RWPE2 (cell line): ENCODE results near the gene PLAAT3.

Experiments used
- ATAC-seq: fragments of 200-7000 bp; cut with Tn5 transposase; 3 replicates; pipeline ENCODE4 v1.9.1; 2021; ENCODE audit warnings: low read depth
- DNase-seq: peaks from one replicate; pipeline ENCODE4 v3.0.0-alpha.2; 2020; ENCODE audit warnings: low spot score
- H3K27ac ChIP-seq: fragments of 450-650 bp; 2 replicates; pipeline ENCODE4 v1.5.1; 2017; ENCODE audit warnings: mild to moderate bottlenecking; ENCODE audit not compliant: poor library complexity, severe bottlenecking
- H3K27me3 ChIP-seq: fragments of 250-450 bp; sonication (Bioruptor Pico); 2 replicates; pipeline ENCODE4 v1.5.1; 2021; ENCODE audit warnings: mild to moderate bottlenecking, moderate library complexity; ENCODE audit not compliant: insufficient read depth, poor library complexity, severe bottlenecking
- H3K36me3 ChIP-seq: fragments of 250-450 bp; sonication (Bioruptor Pico); 2 replicates; pipeline ENCODE4 v1.5.1; 2020; ENCODE audit warnings: low read depth, mild to moderate bottlenecking, moderate library complexity
- H3K4me1 ChIP-seq: fragments of 250-450 bp; sonication (Bioruptor Pico); 2 replicates; pipeline ENCODE4 v1.5.1; 2021; ENCODE audit warnings: mild to moderate bottlenecking, moderate library complexity; ENCODE audit not compliant: insufficient read depth, poor library complexity, severe bottlenecking
- H3K4me3 ChIP-seq: fragments of 250-450 bp; sonication (Bioruptor Pico); 2 replicates; pipeline ENCODE4 v1.5.1; 2021; ENCODE audit warnings: mild to moderate bottlenecking, moderate library complexity; ENCODE audit not compliant: severe bottlenecking
- H3K9me3 ChIP-seq: fragments of 250-450 bp; sonication (Bioruptor Pico); 2 replicates; pipeline ENCODE4 v1.5.1; 2021; ENCODE audit warnings: mild to moderate bottlenecking, moderate library complexity; ENCODE audit not compliant: severe bottlenecking
- TF ChIP-seq, protein P1 (sequence below): fragments of 450-650 bp; IDR thresholded peaks from one replicate; pipeline ENCODE4 v1.5.1; 2017; ENCODE audit warnings: mild to moderate bottlenecking, moderate library complexity; ENCODE audit not compliant: poor library complexity, severe bottlenecking

The PLAAT3 gene

GRCh38 chr11:63610604-63611394 is 3.4 kb downstream of the PLAAT3 start:
- H3K4me3 ChIP-seq: no peak overlapping the region
- no peaks in the 10 kb centered on the region for H3K4me1 ChIP-seq
- no peak overlapping the region for H3K27ac ChIP-seq
- no peaks in the 10 kb centered on the region for H3K9me3 ChIP-seq
- ATAC-seq (no peak), DNase-seq (no peak)
- no peaks in the 10 kb centered on the region for H3K27me3 ChIP-seq
- TF ChIP-seq, protein P1, sequence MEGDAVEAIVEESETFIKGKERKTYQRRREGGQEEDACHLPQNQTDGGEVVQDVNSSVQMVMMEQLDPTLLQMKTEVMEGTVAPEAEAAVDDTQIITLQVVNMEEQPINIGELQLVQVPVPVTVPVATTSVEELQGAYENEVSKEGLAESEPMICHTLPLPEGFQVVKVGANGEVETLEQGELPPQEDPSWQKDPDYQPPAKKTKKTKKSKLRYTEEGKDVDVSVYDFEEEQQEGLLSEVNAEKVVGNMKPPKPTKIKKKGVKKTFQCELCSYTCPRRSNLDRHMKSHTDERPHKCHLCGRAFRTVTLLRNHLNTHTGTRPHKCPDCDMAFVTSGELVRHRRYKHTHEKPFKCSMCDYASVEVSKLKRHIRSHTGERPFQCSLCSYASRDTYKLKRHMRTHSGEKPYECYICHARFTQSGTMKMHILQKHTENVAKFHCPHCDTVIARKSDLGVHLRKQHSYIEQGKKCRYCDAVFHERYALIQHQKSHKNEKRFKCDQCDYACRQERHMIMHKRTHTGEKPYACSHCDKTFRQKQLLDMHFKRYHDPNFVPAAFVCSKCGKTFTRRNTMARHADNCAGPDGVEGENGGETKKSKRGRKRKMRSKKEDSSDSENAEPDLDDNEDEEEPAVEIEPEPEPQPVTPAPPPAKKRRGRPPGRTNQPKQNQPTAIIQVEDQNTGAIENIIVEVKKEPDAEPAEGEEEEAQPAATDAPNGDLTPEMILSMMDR: no peak
- H3K36me3 ChIP-seq: no peaks in the 10 kb centered on the region

DNA sequence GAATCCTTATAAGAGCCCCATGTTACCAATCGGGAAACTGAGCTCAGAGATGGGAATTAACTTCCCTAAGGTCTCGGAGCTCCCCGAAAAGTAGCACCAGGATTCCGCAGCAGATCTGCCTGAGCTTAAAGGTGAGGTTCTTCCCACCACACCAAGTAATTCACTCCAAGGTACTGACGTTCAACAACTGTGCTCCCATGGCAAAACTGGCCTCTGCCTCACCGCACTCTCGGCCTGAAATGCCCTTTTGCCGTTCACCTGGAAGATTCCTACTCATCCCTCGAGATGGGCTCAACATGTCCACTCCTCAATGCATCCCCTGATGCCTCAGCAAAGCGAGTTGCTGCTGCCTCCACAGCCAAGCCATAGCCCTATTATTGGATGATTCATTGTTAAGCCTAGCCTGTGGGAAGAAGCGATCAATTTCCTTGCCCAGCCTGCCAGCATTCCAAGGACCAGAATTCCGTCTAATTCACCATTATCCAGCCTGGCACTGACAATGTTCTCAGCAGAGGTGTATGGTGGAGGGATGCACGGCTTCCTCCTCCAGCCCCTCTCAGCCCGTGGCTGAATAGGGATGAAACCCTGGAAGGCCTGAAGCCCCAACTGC is 4.2 kb downstream of the PLAAT3 start:
- no peak overlapping the region for H3K27ac ChIP-seq
- TF ChIP-seq, protein P1: no peak
- ATAC-seq: no peak

GRCh38 chr11:63609536-63609935 is 4.7 kb downstream of the PLAAT3 start:
- no peak overlapping the region for H3K27ac ChIP-seq
- DNase-seq: no peak

More for the DNA sequence above, 4.2 kb downstream of the PLAAT3 start:
- Histone ChIP-seq H3K4me1 (no peaks in the 10 kb centered on the region), H3K27me3 (no peaks in the 10 kb centered on the region), H3K4me3 (no peak overlapping the region), H3K9me3 (no peaks in the 10 kb centered on the region), H3K36me3 (no peaks in the 10 kb centered on the region)
- no peak for DNase-seq

DNA sequence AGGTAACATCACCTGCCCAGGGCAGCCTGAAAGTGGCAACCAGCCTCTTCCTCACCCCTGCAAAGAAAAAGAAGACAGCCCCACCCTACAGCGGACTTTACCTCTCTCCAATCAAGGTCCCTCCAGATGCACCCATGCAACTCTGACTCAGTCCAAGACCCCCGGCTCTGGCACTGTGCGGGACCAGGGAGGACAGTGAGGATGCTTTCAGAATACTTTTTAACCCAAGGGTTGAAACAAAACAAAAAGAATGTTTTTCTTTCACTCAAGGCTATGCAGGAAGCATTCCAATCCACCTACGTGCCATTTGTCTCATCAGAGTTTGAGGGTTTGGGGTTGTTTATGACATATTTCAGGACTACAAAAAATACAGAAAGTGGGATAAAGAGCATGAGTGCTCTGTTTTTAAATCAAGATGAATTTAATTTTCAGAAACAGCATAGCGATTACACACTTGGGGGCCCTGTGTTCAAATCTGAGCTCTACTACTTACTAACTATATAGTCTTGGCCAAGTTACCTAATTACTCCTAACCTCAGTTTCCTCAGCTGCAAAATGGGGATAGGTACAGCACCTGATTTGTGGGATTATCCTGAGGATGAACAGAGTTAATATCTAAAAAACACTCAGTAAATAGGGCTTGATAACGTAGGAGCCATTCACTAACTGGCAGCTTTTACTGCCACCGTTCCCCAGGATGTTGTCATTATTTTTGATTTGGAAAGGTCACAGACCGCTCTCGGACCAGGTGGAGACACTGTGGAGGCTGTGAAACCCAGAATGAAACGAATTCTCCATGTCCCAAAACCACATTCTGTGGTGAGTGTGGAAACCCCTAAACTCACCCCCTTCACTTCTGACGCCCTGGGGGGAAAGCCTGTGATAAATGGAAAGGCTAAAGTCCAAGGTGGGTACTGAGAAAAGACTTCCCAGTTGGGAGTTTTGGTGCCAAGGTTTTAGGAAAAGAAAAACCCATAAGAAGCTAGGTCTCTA is 5.6 kb downstream of the PLAAT3 start:
- DNase-seq: no peak
- ATAC-seq: no peak
- Histone ChIP-seq H3K4me3 (no peak overlapping the region), H3K36me3 (no peaks in the 10 kb centered on the region), H3K27me3 (no peaks in the 10 kb centered on the region), H3K4me1 (no peaks in the 10 kb centered on the region), H3K27ac (no peak overlapping the region), H3K9me3 (no peaks in the 10 kb centered on the region)
- TF ChIP-seq, protein P1: no peak

More at GRCh38 chr11:63609536-63609935, 4.7 kb downstream of the PLAAT3 start:
- ATAC-seq: no peak
- TF ChIP-seq, protein P1: no peak
- Histone ChIP-seq H3K9me3 (no peaks in the 10 kb centered on the region), H3K4me1 (no peaks in the 10 kb centered on the region), H3K27me3 (no peaks in the 10 kb centered on the region), H3K36me3 (no peaks in the 10 kb centered on the region), H3K4me3 (no peak overlapping the region)
